CD4-positive, alpha-beta T cell treated with Interleukin-4 for 1 hour (primary cell): ENCODE data around the gene NDUFA12.
"Not testable (repeated sequence)": the region's sequence is repeated elsewhere in the genome, so short reads cannot be mapped to it uniquely, and the experiment has no call there.

Experiments used
- DNase-seq, 2 donors: peaks; one replicate each; pipeline ENCODE4 v3.0.0-alpha.2; 2020 to 2022

NDUFA12 gene

GRCh38 chr12:95003213-95003920, at the start of gene NDUFA12:
Gene NDUFA12, minus strand, starts transcription at chr12:95003697. Its CDS starts 17 bp downstream, at chr12:95003680.
- DNase-seq, result peak; percentile 94 to 95

- no peak for DNase-seq
These were observed 47.7 kb upstream of the NDUFA12 start for GRCh38 chr12:95051241-95051640.

GRCh38 chr12:95037906-95038305, 34.4 kb upstream of the NDUFA12 start:
- no peak for DNase-seq

GRCh38 chr12:95034750-95035149, 31.3 kb upstream of the NDUFA12 start:
- DNase-seq, result no peak

- DNase-seq, result no peak
These were observed 19.0 kb upstream of the NDUFA12 start for GRCh38 chr12:95022477-95022876.

- DNase-seq, result no peak
These were observed 14.0 kb upstream of the NDUFA12 start for GRCh38 chr12:95017482-95017881.

GRCh38 chr12:95016120-95016519, 12.6 kb upstream of the NDUFA12 start:
- DNase-seq, result no peak

GRCh38 chr12:95014554-95014953, 11.1 kb upstream of the NDUFA12 start:
- no peak for DNase-seq

- DNase-seq, result no peak
These were observed 2.7 kb upstream of the NDUFA12 start for GRCh38 chr12:95006206-95006605.

GRCh38 chr12:95004610-95005009, 1.1 kb upstream of the NDUFA12 start:
- no peak for DNase-seq

GRCh38 chr12:95003921-95004272, 400 bp upstream of the NDUFA12 start:
- DNase-seq, result no peak

GRCh38 chr12:95002754-95003153, 743 bp downstream of the NDUFA12 start:
- DNase-seq, result no peak

- DNase-seq, result no peak
These were observed 5.2 kb downstream of the NDUFA12 start for GRCh38 chr12:94998326-94998725.

- no peak for DNase-seq
These were observed 5.8 kb downstream of the NDUFA12 start for GRCh38 chr12:94997726-94998125.

- DNase-seq, result no peak
These were observed 6.4 kb downstream of the NDUFA12 start for GRCh38 chr12:94997061-94997460.

- no peak for DNase-seq
These were observed 9.2 kb downstream of the NDUFA12 start for GRCh38 chr12:94994312-94994711.

- DNase-seq, result not testable (repeated sequence)
These were observed 9.6 kb downstream of the NDUFA12 start for GRCh38 chr12:94993855-94994254.

- DNase-seq, result no peak
These were observed 13.3 kb downstream of the NDUFA12 start for GRCh38 chr12:94990222-94990621.

GRCh38 chr12:94988471-94988870, 15.0 kb downstream of the NDUFA12 start:
- DNase-seq, result peak; percentile 42 to 45

GRCh38 chr12:94987801-94988200, 15.7 kb downstream of the NDUFA12 start:
- peak in 1 of 2 donors; percentile 54 for DNase-seq

GRCh38 chr12:94987076-94987669, 16.3 kb downstream of the NDUFA12 start:
- DNase-seq, result no peak

- DNase-seq, result not testable (repeated sequence)
These were observed 18.4 kb downstream of the NDUFA12 start for GRCh38 chr12:94985099-94985498.

GRCh38 chr12:94983321-94983720, 20.2 kb downstream of the NDUFA12 start:
- no peak for DNase-seq

- no peak for DNase-seq
These were observed 21.0 kb downstream of the NDUFA12 start for GRCh38 chr12:94982456-94982855.

- DNase-seq, result peak in 1 of 2 donors; percentile 43
These were observed 22.9 kb downstream of the NDUFA12 start for GRCh38 chr12:94980577-94980976.
